NCI-H526 treated with DMSO at 0.1 percent for 48 hours (cell line): Measurements from ENCODE around the gene DYNC1H1.

Source experiments
- DNase-seq: peaks from one replicate; lab custom pipeline; 2025; lab: John Stamatoyannopoulos, UW

Gene DYNC1H1

GRCh38 chr14:101964297-101965180, at the start of gene DYNC1H1:
Gene DYNC1H1 (plus strand): TSS chr14:101964573. CDS start chr14:101964692, 119 bp downstream.
- DNase-seq, result peak; percentile 76

DNA sequence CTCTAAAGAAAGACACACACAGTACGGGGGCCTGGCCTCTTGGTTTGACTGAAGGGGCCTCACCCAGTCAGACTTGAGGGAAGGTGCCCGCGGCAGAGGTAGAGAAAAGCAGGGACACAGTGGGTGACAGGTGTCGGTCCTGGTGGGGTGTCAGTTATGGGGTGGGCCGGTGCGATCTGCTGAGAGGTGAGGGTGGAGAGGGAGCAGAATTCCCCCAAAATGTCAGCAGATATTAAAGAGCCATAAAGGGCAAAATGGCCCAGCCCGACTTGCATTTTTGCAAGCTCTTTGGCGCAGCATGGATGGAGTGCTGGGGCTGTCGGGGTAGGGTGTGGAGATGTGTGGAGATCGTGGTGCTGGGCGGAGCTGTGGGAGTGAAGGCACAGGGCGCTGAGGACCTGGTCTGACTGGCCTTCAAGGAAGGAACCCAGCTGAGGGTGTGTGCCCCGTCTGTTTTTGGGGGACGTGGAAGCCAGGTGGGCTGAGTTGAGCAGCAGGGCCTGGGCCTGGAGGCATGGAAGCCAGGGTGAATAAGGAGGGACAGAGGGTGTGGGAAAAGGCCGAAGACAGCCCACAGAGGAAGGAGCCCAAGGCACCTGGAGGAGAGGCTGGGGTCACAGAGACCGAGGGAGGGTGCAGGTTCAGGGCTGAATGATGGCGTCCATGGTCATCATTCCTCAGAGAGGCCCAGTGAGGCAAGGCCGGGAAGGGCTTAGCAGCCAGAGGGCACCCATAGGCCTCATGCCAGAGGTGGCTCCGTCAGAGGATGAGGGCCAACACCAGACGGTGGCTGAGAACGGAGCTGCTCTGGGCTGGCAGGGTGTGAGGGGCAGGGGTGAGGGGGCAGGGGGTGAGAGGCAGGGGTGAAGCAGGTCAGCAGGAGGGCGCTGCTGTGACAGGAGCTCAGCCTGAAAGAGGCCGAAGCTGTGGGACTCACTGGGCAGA, 48.2 kb upstream of the DYNC1H1 start:
- no peak for DNase-seq

DNA sequence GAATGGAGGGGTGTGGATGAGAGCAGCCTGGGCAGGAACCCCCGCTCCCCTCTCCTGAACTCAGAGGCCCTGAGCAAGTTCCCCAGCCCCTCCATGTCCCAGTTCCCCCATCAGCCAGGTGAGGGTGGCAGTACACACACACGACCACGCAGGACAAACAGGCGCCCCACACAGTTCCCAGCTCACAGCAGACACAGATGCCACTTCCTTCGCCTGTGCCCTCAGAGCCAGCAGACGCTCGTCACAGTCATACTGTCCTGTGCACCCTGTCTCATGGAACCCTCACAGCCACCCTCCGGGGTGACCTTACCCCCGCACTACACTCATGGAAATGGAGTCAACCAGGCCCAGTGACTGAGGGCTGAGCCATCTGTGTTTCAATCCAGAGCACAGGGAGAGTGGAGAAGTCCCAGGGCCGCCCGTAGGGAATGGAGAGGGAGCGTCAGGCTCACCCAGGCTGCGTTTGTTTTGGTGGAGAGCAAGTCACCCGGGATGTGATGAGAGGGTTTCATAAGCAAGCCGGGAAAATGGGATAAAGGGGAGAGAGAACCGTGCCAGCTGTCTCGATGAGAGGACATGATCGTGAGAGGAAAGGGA, 47.5 kb upstream of the DYNC1H1 start:
- no peak for DNase-seq

DNA sequence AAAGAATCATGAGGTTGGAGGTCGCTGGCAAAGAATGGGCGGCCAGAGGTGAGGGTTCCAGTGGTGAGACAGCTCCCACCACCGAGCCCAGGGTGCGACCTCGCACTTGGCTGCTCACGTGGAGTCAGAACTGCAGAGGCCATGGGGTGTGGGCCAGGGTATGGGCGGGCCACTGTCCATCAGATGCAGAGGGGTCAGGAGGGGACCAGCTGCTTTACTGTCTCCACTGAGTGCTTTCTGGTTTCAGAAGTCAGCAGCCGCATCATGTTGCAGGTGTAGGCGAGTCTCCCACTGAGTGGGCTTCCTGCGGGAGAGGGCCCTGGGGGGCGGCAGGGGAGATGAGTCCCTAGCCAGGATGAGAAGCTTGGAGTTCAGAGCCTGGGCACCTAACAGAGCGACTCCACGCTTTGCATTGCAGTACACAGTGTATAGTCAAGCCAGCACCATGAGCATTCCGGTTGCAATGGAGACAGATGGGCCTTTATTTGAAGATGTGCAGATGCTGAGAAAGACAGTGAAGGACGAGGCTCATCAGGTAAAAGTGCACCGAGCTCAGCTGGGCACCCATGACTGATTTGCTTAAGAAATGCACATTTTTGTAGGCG, 46.9 kb upstream of the DYNC1H1 start:
- no peak for DNase-seq

DNA sequence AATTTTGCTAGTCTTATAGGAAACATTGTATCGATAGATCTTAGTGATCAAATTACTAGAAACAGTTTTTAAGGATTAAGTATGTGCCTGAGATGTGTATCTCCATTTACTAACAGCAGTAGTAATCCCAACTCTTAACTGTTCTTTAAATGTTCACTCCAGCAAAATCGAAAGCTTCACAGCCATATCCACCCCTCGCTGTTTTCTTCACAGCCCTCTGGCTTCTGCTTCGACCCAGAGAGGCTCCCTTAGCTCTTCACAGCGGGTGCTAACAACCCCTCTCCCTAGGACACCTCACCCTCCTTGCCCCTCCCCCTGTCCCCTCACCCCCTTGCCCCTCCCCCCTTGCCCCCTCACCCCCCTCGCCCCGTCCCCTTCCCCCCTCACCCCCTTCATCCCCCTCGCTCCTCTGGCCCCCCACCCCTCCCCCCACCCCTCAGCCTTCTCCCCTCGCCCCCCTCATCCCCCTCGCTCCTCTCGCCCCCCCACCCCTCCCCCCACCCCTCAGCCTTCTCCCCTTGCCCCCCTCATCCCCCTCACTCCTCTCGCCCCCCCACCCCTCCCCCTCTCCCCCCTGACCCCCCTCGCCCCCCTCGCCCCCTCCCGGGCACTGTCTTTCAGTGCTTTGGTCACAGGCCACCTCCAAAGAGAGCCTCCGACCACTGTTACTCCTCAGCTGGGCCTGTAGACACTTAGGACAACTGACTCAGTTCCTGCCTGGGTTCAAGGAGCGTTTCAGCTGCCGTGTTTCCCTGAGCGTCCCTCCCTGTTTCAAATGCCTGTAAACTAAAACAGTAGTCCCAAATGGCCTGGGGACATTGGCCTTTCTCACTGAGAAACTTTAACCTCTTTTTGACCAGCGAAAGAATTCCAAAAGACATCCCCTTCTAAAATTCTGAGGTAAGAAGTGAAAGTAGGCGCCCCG, 46.0 kb upstream of the DYNC1H1 start:
- no peak for DNase-seq

- DNase-seq, result no peak
Observed at GRCh38 chr14:101920271-101920670, 44.1 kb upstream of the DYNC1H1 start.

DNA sequence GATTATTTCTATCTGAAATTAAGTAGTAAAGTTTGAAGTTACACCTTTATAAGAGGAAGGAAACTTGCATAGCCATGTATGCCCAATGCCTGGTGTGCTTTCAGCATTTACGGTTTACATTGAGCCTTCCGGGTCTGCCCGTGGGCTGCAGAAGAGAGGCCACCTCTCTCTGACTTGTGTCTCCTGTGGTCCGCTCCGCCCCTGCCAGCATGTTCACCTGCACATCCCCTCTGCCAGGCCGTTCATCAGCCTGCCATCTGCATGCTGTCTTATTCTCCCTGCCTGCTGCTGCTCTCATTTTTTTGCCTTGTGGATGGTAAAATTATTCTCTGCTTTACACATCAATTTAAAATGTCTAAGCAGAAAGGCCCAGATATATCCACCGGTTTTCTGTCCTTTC, 41.5 kb upstream of the DYNC1H1 start:
- DNase-seq, result no peak

- no peak for DNase-seq
Observed at GRCh38 chr14:101925152-101925551, 39.2 kb upstream of the DYNC1H1 start.

DNA sequence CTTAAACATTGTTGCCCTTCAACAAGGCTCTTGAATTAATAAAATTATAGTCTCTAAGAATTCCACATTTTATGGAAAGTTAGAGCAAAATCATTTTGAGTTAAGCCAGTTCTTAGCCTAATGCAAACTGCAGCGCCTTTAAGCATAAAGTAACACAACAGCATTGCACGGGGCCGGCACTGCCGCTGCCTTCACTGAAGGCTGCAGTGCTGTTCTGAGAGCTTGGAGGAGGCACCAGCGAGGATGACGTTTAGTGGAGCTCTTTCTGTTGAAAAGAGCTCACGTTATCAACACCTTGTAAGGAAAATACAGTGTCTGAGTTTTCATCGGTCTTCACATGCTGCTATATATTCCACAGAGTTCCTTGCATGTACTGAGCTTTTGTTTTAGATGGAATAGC, 38.3 kb upstream of the DYNC1H1 start:
- no peak for DNase-seq

- DNase-seq, result no peak
Observed at GRCh38 chr14:101926620-101927019, 37.8 kb upstream of the DYNC1H1 start.

- no peak for DNase-seq
Observed at GRCh38 chr14:101927859-101928258, 36.5 kb upstream of the DYNC1H1 start.

DNA sequence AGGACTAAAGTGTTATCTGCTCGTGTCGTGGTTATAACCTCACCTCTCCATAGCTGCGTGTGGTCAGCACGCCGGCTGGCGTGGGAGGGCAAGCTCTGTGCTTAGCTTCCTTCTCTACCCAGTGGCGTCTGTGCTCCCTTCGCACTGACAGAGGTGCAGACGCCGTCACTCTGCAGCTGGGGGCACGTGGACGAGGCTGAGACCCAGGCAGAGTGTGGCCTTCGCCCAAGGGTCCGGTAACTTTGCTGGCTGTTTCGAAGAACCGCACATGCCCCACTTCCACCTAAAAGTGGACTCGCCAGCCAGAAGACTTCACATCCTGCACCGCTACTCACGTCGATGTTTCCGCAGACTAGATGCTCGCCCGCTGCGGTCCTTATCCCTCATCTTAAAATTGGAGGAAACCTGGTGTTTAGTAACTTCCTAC, 35.9 kb upstream of the DYNC1H1 start:
- no peak for DNase-seq

GRCh38 chr14:101929096-101929495, 35.3 kb upstream of the DYNC1H1 start:
- DNase-seq, result no peak

- no peak for DNase-seq
Observed at GRCh38 chr14:101929946-101930345, 34.4 kb upstream of the DYNC1H1 start.

DNA sequence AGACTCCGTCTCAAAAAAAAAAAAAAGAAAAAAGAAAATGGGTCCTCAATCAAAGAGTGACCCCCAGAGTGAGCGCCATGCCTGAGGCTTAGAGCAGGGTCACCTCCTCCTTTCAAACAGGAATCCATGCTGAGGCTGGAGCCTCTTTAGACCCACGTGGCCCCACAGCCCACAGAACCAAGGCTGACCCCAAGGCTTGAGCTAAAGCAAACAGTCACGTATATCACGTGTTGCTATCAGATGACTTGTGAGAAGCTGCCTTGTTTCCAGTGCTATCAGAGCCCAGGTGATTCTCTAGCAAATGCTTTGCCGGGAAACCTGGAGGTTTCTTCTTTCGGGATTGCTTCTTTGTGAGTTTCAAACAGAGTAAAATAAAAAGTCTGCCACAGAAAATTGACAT, 31.7 kb upstream of the DYNC1H1 start:
- no peak for DNase-seq

DNA sequence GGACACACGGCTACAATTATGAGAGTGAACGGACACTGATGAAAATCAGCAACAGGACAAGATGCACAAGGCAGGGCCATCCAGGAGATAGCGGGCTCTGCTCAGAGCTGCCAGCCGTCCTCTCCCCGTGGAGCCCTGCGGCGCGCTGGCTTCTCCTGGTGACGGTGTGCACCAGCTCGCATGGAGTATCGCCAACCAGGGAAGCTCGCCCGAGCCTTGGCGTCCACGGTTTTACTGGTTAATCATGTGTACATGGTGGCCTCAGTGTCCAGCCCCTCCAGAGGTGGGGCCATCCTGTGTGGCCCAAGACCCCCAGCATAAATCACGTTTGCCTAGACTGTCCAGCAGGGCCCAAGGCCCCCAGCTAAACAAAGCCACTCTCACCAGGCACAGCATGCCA, 31.2 kb upstream of the DYNC1H1 start:
- DNase-seq, result no peak

DNA sequence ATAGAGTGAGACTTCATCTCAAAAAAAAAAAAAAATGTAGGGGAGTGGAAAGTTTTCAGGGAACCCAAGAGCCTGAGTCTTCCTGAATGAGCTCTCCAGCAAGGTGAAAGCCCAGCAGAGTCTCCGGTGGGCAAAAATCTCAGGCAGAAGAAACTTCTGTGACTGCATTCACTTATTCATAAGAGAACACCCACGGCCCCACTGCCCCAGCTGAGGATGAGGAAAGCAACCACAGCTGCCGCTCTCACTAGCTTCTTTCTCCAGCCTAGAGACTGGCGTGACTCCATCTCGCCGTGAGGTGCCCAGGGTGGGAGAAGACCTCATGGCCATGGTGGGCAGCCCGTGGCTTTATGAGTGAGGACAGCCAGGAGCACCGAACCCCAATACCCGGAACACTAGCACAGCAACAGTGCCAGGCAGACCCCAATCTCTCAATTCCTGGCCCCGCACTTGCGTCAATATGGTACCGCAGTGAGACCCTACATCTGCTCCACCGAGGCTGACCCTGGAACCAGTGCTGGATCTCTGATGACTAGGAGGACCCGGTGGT, 29.7 kb upstream of the DYNC1H1 start:
- DNase-seq, result no peak

DNA sequence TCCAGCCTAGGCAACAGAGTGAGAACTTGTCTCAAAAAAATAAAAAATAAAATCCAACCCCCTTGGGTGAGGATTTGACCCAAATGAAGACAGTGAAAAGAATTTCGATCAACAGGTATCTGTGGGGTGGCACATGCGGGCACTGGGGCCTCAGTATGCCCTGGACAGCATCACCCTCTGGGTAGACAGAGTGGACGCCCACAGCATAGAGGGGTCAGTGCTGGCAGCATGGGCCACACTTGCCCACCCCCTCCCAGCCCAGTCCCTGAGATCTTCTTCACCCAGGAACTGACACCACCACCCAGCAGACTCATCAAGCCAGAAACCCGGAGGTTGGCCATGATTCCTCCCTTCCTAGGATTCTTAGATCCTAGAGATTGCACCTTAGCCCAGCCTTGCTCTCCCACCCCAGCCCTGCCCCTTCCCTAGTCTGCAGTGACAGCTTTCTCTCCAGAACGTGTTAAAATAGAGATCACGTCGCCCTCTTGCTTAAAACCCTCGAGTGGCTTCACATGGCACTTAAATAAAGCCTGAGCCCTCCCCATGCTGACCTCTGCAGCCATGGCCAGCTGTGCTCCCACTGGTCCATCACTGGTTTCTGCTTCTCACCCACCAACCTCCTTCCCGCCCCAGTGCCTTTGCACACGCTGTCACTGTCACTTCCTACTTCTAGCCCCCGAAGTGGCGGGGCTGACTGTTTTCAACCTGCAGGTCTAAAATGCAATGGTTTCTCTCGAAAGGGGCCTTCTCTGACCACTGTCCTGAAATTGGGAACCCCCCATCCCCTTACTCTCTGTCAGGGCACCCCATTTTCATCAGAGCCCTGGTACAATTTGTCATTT, 26.2 kb upstream of the DYNC1H1 start:
- no peak for DNase-seq

GRCh38 chr14:101939646-101940170, 24.7 kb upstream of the DYNC1H1 start:
- no peak for DNase-seq
